NCI-H2196 treated with DMSO at 0.1 percent for 48 hours (cell line): ENCODE data around the gene MCTP1.
"Not testable (repeated sequence)": the region's sequence is repeated elsewhere in the genome, so short reads cannot be mapped to it uniquely, and the experiment has no call there.

Experiments
- DNase-seq: peaks from one replicate; lab custom pipeline; 2025; ENCODE audit not compliant: unreplicated experiment; lab: John Stamatoyannopoulos, UW

The MCTP1 gene

DNA sequence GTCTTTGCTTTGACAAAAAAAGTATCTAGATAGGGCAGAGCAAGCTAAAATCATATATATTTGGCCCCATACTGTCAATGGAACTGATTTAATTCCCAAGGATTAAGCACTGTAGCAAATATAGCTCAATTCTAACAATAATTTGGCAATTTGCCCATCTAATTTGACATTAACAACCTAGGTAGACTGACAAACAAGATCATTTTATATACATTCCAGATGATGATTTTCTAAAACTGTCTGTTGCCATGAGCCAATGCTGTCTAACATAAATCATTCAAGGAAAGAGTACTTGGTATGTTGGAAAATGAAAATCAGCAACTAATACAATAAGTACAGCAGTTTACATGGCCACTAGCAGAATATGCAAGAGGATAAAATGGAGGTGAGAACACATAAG is 32.1 kb downstream of the MCTP1 start:
- no peak for DNase-seq

- no peak for DNase-seq
Observed at GRCh38 chr5:95251185-95251584, 33.7 kb downstream of the MCTP1 start.

DNA sequence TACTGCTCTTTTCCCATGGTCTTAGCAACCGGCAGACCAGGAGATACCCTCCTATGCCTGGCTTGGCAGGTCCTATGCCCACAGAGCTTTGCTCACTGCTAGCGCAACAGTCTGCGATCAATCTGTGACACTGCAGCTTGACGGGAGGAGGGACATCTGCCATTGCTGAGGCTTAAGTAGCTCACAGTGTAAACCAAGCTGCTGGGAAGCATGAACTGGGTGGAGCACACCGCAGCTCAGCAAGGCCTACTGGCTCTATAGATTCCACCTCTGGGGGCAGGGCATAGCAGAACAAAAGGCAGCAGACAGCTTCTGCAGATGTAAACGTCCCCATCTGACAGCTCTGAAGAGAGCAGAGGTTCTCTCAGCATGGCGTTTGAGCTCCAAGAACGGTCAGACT is 40.4 kb downstream of the MCTP1 start:
- no peak for DNase-seq

GRCh38 chr5:95241635-95242034 is 43.3 kb downstream of the MCTP1 start:
- DNase-seq = no peak

DNA sequence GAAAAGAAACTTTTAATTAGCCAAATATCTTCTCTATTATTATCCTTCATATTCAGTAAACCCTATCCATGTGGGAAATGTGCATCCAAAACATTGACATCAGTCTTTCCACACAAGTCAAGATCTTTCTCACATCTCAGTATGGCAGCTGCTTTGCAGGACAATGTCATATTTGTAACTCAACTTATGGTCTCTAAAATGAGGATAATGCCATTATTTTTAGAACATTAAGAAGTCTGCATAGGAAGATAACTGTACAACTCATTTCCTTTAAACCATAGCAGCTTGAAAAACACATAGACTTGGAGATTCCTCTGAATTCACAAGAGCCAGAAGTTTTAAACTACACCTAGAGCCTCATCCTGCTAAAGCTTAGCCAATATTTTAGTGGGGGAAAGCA is 43.7 kb downstream of the MCTP1 start:
- no peak for DNase-seq

DNA sequence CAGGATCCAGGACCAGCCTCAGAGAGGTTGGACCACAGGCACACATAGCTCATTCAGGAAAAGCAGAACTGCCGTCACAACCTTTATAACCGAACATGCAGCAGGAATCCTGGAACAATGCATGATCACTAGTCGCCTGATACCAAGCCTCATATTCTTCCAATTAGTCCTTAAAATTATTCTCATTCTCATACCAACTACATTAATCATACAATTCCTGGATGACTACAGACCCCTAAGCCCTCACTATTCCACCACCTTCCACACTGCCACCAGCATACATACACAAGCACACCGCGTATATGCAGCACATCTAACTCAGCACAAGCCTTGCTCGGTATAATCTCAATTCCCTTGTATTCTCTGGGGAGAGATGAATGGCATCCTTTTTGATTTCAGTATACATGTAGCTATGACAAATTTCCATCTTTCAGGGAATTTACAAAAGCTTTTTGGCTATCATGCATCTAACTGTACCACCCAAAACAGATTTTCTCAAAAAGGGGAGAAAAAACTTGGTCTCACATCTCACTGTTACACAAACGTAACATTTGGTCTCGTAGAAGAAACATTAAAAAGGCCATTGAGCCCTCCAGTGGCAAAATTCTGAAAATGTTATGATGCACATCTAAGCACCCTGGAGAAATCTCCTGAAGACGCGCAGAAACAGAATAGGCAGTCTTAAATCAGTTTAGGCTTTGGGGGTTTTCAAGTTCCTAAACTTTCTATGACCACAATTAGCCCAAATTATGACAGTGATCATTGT is 46.2 kb downstream of the MCTP1 start:
- no peak for DNase-seq

GRCh38 chr5:95237324-95237723 is 47.6 kb downstream of the MCTP1 start:
- DNase-seq = no peak

DNA sequence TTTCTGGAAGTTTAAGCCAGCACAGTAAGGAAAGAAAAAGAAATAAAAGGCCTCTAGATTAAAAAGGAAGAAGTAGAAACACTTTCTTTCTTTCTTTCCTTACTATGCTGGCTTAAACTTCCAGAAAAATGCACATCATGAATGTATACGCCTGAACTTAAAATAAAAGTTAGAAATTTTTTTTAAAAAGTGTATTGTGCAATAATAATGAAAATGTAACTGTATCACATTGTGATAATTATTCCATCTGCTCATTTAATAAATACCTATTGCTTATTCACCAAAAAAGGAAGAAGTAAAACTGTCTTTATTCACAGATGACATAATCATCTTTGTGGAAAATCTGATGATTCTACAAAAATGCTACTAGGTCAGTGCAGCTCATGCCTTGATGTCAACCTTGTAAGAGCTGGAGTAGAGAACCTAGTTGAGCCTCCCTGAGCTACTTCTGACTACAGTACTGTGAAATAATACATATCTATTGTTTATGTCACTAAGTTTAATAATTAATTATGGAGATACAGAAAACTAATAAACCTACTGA is 49.4 kb downstream of the MCTP1 start:
- DNase-seq = no peak

- no peak for DNase-seq
Observed at GRCh38 chr5:95229646-95230045, 55.2 kb downstream of the MCTP1 start.

DNA sequence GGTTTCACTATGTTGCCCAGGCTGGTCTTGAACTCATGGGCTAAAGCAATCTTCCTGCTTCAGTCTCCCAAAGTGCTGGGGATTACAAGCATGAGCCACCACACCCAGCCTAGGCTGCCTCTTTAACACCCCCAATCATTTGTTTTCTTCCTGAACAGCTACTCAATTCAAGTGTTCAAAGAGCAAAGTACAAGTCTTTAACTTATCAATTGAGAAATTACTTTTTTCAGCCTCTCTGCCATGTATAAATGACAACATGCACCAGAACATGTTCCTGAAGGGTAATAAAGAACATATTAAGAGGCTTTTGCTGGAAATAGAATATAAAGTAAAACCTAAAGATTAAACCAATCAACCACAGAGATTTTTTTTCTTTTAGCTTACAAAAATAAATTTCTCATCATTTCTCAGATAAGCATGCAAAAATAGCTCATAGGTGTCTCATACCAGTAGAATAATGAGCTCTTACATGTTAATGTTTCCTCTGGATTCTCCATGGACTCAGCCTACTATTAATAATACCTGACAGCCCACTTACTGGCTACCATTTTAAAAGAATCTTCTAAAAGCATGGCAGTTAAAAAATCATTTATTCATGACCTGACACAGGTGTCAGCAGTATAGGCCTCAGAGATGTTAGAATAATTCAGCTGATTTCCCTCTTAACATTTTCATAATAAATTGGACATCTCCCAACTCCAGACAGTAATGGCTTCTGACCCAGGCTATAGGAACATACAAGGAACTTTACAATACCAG is 60.0 kb downstream of the MCTP1 start:
- DNase-seq = no peak

- DNase-seq = no peak
Observed at GRCh38 chr5:95223566-95224258, 61.2 kb downstream of the MCTP1 start.

DNA sequence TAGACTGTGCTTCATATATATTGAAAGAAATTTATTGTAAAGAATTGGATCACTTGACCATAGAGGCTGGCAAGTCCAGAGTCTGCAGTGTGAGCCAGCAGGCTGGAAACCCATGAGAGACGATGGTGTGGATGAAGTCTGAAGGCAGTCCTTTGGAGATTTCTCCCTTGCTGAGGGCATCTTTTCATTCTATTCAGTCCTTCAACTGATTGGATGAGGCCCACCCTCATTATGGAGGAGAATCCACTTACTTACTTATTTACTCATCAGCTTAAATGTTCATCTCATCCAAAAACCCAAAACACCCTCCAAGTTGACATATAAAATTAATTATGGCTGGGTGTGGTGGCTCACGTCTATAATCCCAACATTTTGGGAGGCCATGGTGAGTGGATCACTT is 62.1 kb downstream of the MCTP1 start:
- no peak for DNase-seq

- no peak for DNase-seq
Observed at GRCh38 chr5:95221234-95221633, 63.7 kb downstream of the MCTP1 start.

GRCh38 chr5:95220381-95220780 is 64.5 kb downstream of the MCTP1 start:
- DNase-seq = no peak

DNA sequence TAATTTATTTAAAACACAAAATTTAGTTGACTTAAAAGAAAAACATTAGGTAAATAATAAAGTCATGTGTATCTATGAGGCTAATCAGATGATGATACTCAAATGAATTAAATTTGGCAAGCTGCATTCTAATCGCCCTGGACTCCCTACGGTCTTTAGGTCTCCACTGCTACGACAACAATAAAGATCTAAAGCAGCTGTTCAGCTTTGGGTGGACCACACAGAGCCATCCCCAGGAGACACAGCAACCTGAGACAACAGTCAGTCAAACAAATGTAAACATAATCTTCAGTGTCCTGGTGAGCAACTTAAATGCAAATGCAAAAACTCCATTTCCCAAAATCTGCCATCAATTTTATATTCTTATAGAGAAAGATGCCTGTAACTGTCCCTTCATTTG is 65.5 kb downstream of the MCTP1 start:
- no peak for DNase-seq

DNA sequence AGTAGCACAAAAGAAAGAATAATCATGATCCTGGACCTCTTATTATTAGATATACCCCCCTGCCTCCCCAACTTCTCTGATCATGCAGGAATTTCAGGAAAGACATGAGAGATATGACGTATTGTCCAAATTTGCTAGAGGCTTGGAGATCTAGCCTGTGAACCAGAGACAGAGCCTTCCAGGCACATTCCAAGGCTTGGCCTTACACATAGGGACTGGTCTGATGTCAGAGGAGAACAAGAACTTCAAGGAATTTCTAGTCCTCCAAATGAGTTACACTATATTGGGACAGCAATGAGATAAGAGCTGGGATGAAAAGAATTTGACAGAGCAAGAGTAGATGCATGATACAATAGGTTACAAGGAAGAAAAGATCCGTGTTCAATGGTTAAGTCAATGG is 67.0 kb downstream of the MCTP1 start:
- no peak for DNase-seq

- DNase-seq = no peak
Observed at GRCh38 chr5:95217351-95217750, 67.5 kb downstream of the MCTP1 start.

DNA sequence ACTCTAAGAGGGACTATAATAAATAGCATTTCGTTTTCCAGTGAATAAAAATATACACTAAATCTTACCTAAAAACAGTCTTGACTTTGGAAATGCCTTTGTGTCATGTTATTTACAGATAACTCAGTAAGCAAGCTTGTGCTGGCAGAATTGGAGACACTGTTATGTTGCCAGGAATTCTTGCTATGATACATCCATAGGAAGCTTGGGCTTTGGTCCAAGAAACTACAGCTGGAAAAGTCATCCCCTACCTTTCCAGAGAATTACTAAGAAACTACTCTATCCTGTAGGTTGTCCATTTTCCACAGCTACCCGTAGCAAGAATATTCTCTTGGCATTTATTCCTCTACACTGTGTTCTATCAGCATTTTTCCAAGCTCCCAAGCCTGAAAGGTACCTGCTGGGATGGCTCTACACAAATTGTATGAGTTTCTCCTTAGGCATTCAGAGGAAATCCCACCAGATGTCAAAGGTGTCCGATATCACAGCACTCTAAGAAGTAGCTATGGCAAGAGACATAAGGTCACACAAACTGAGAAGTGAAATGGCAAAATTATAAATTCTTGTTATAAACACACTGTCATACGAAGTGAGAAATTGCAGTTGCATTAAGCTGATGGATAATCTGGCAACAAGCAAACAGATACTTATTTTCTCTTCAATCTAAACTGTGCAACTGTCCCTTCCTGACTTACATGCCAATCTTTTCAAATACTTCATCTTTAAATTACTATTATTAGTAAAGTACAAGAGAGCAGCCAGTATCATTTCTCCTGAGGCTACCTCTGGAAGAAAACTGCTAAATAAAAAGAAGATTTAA is 68.5 kb downstream of the MCTP1 start:
- no peak for DNase-seq

DNA sequence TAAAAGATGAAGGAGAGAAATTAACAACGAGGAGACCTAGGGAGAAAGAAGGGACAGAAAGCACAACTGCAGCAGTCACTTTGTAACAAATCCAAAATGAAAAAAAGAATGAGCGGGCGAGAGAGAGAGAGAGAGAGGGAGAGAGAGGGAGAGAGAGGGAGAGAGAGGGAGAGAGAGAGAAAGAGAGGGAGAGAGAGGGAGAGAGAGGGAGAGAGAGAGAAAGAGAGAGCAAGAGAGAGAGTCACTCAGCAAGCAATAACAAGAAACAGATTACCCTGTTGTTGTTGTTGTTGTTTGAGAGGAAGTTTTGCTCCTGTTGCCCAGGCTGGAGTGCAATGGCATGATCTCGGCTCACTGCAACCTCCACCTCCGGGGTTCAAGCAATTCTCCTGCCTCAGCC is 77.1 kb downstream of the MCTP1 start:
- DNase-seq = not testable (repeated sequence)

DNA sequence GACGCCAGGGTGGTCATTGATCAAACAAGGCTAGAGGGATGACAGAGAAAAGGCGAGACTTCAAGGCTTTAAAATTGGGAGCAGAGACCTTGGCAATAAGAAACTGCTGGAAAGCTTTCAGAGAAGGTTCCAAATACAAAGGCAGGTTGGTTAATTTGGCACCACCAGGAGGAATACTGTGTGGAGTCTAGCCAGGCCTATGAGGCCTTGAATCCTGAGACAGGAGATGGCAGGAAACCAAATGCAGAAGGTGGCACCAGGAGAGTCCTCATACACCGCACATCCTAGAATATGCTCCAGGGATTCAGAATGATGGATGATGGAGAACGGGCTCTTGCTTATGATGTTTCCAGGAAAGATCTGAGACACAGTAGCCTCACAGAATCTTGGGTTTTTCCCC is 90.0 kb downstream of the MCTP1 start:
- DNase-seq = no peak

GRCh38 chr5:95191330-95191729 is 93.6 kb downstream of the MCTP1 start:
- no peak for DNase-seq
